Endodermal cell (in vitro differentiated cells): Measurements from ENCODE around the gene ANKRD35. TPM values are rescaled to one million over a fixed set of nuclear protein-coding genes. Genes with fewer than 3 reads are reported as not detected.

ENCODE experiments used
- DNase-seq: peaks from one replicate; pipeline ENCODE4 v3.0.0-alpha.2; 2017
- H3K27ac ChIP-seq: 2 replicates; pipeline ENCODE4 v1.5.1; 2013; ENCODE audit warnings: mild to moderate bottlenecking, low read depth, low read length, moderate library complexity
- H3K27me3 ChIP-seq: 2 replicates; pipeline ENCODE4 v1.6.1; 2013; ENCODE audit warnings: mild to moderate bottlenecking, low read length, moderate library complexity; ENCODE audit not compliant: insufficient read depth, control insufficient read depth, poor library complexity, severe bottlenecking
- H3K36me3 ChIP-seq: 2 replicates; pipeline ENCODE4 v1.7.0; 2013; ENCODE audit warnings: mild to moderate bottlenecking, low read length, moderate library complexity; ENCODE audit not compliant: control insufficient read depth, insufficient read depth
- H3K4me1 ChIP-seq: one replicate; pipeline ENCODE4 v1.7.0; 2013; ENCODE audit warnings: low read length; ENCODE audit not compliant: control insufficient read depth, insufficient read depth
- H3K4me3 ChIP-seq: 2 replicates; pipeline ENCODE4 v1.5.1; 2013; ENCODE audit warnings: mild to moderate bottlenecking, low read length, moderate library complexity
- H3K9ac ChIP-seq: 2 replicates; pipeline ENCODE4 v1.6.1; 2013; ENCODE audit warnings: mild to moderate bottlenecking, low read length, moderate library complexity; ENCODE audit not compliant: poor library complexity, severe bottlenecking; ENCODE audit errors: extremely low read depth
- H3K9me3 ChIP-seq: 2 replicates; pipeline ENCODE4 v1.6.1; 2013; ENCODE audit warnings: mild to moderate bottlenecking, low read length, moderate library complexity; ENCODE audit not compliant: control insufficient read depth
- H3K27ac Mint-ChIP-seq: 2 replicates; pipeline ENCODE4 v1.8.0; 2020; ENCODE audit warnings: mixed read lengths
- H3K27me3 Mint-ChIP-seq: 2 replicates; pipeline ENCODE4 v1.8.0; 2021; ENCODE audit warnings: mild to moderate bottlenecking, mixed read lengths; ENCODE audit not compliant: insufficient read depth
- H3K36me3 Mint-ChIP-seq: 2 replicates; pipeline ENCODE4 v1.8.0; 2020; ENCODE audit warnings: low read depth, mixed read lengths
- H3K4me1 Mint-ChIP-seq: 2 replicates; pipeline ENCODE4 v1.8.0; 2020; ENCODE audit warnings: mixed read lengths
- H3K4me3 Mint-ChIP-seq: 2 replicates; pipeline ENCODE4 v1.8.0; 2020; ENCODE audit warnings: mild to moderate bottlenecking, moderate library complexity, mixed read lengths
- H3K9me3 Mint-ChIP-seq: 2 replicates; pipeline ENCODE4 v1.8.0; 2020; ENCODE audit warnings: mild to moderate bottlenecking, mixed read lengths
- CTCF ChIP-seq: fragments of 200-600 bp; sonication (generic); conservative IDR thresholded peaks from 2 replicates; pipeline ENCODE4 v1.5.0; 2021; ENCODE audit warnings: antibody characterized with exemption, mild to moderate bottlenecking
- whole genome bisulfite sequencing, 2 experiments: methylation state at CpG; one replicate each; pipeline versions ENCODE4 v1.1.5 to v1.1.7; 2013; ENCODE audit warnings: missing lambda C conversion rate in 2 of 2, mixed read lengths in 1 of 2; ENCODE audit not compliant: insufficient coverage in 1 of 2, insufficient read length in 1 of 2; 5-methylcytosine and 5-hydroxymethylcytosine counted together
- total RNA-seq, 2 donors: library from RNA; stranded (reverse); fragmentation: NEBNext Ultra II Directional in 1 of 2; extraction: Animal tissue kit (Norgen Biotek cat#: 25700) in 1 of 2; gene quantifications; 2 replicates in 1 of 2; 3 replicates in 1 of 2; pipeline ENCODE4 v1.2.1, GENCODE V29; 2021

The ANKRD35 gene
- total RNA-seq, 2 donors from 2014 or later, result 0.88 to 1.4 TPM

- no peak overlapping the region for H3K27ac Mint-ChIP-seq
- Histone ChIP-seq H3K27ac (no peak overlapping the region), H3K4me3 (no peak overlapping the region), H3K27me3 (peaks cover 26% of the 10 kb centered on the region), H3K36me3 (no peaks in the 10 kb centered on the region), H3K9me3 (no peaks in the 10 kb centered on the region), H3K4me1 (peaks cover 8% of the 10 kb centered on the region), H3K9ac (no peak overlapping the region)
- no peaks in the 10 kb centered on the region for H3K36me3 Mint-ChIP-seq
- peaks cover 59% of the 10 kb centered on the region for H3K27me3 Mint-ChIP-seq
- WGBS, 2 experiments, result 83 to 88% methylated on average over 5 to 7 of the region's 7 CpGs
- DNase-seq, result no peak
- no peak overlapping the region for H3K4me3 Mint-ChIP-seq
- H3K4me1 Mint-ChIP-seq, result peaks cover 15% of the 10 kb centered on the region
- H3K9me3 Mint-ChIP-seq, result no peaks in the 10 kb centered on the region
- no peak for TF ChIP-seq CTCF
These were observed 7.7 kb downstream of the ANKRD35 start for GRCh38 chr1:145877923-145878486.

- WGBS, 2 experiments, result 93 to 94% methylated on average over 12 of the region's 12 CpGs
- H3K9me3 Mint-ChIP-seq, result no peaks in the 10 kb centered on the region
- H3K27me3 Mint-ChIP-seq, result peaks cover 62% of the 10 kb centered on the region
- Histone ChIP-seq H3K4me3 (no peak overlapping the region), H3K4me1 (peaks cover 5% of the 10 kb centered on the region), H3K27me3 (peaks cover 37% of the 10 kb centered on the region), H3K9ac (no peak overlapping the region), H3K27ac (no peak overlapping the region), H3K36me3 (no peaks in the 10 kb centered on the region), H3K9me3 (no peaks in the 10 kb centered on the region)
- no peak overlapping the region for H3K4me3 Mint-ChIP-seq
- no peaks in the 10 kb centered on the region for H3K36me3 Mint-ChIP-seq
- H3K4me1 Mint-ChIP-seq, result peaks cover 24% of the 10 kb centered on the region
- H3K27ac Mint-ChIP-seq, result no peak overlapping the region
- no peak for TF ChIP-seq CTCF
- DNase-seq, result no peak
These were observed 11.0 kb downstream of the ANKRD35 start for GRCh38 chr1:145874646-145875045.

- Mint-ChIP-seq H3K4me1 (peaks cover 15% of the 10 kb centered on the region), H3K4me3 (peak overlapping the region; percentile 58), H3K9me3 (no peaks in the 10 kb centered on the region), H3K27ac (no peak overlapping the region), H3K27me3 (peaks cover 56% of the 10 kb centered on the region), H3K36me3 (no peaks in the 10 kb centered on the region)
- Histone ChIP-seq H3K27ac (no peak overlapping the region), H3K9ac (no peak overlapping the region), H3K36me3 (no peaks in the 10 kb centered on the region), H3K4me3 (no peak overlapping the region), H3K27me3 (peaks cover 37% of the 10 kb centered on the region), H3K9me3 (no peaks in the 10 kb centered on the region), H3K4me1 (no peaks in the 10 kb centered on the region)
- no peak for TF ChIP-seq CTCF
- WGBS, 2 experiments, result 53 to 70% methylated on average over 28 to 47 of the region's 47 CpGs
- DNase-seq, result peak; percentile 83
These were observed 13.4 kb downstream of the ANKRD35 start for GRCh38 chr1:145871994-145872924.
